GM18505 (cell line): ENCODE results near the gene CD93.

Experiments
- ATAC-seq: cut with Tn5 transposase; IDR thresholded peaks from one replicate; pipeline ENCODE4 v1.9.1; 2021; ENCODE audit not compliant: unreplicated experiment
- POLR2A ChIP-seq: IDR thresholded peaks from 4 replicates; pipeline ENCODE4 v1.6.1; 2011; ENCODE audit warnings: borderline replicate concordance; ENCODE audit not compliant: insufficient read depth, insufficient read length; ENCODE audit errors: extremely low read depth

Gene CD93

GRCh38 chr20:23086056-23086566 lies at the start of gene CD93:
CD93 (minus strand) TSS chr20:23086324; CDS start chr20:23086192, 132 bp downstream.
- TF ChIP-seq POLR2A, result no peak
- ATAC-seq, result no peak

GRCh38 chr20:23133560-23133998 lies 47.5 kb upstream of the CD93 start:
- no peak for ATAC-seq
- no peak for TF ChIP-seq POLR2A

- no peak for TF ChIP-seq POLR2A
- no peak for ATAC-seq
These were observed 46.9 kb upstream of the CD93 start for GRCh38 chr20:23132930-23133559.

- ATAC-seq, result no peak
- no peak for TF ChIP-seq POLR2A
These were observed 46.3 kb upstream of the CD93 start for GRCh38 chr20:23132293-23132929.

GRCh38 chr20:23131766-23132165 lies 45.6 kb upstream of the CD93 start:
- TF ChIP-seq POLR2A, result no peak
- ATAC-seq, result no peak

GRCh38 chr20:23130622-23131140 lies 44.6 kb upstream of the CD93 start:
- TF ChIP-seq POLR2A, result no peak
- ATAC-seq, result no peak

GRCh38 chr20:23129891-23130621 lies 43.9 kb upstream of the CD93 start:
- TF ChIP-seq POLR2A, result no peak

GRCh38 chr20:23129266-23129665 lies 43.1 kb upstream of the CD93 start:
- ATAC-seq, result no peak
- no peak for TF ChIP-seq POLR2A

More at GRCh38 chr20:23129891-23130621, 43.9 kb upstream of the CD93 start:
- no peak for ATAC-seq

- TF ChIP-seq POLR2A, result no peak
- no peak for ATAC-seq
These were observed 42.5 kb upstream of the CD93 start for GRCh38 chr20:23128461-23129125.

GRCh38 chr20:23127506-23128279 lies 41.6 kb upstream of the CD93 start:
- no peak for TF ChIP-seq POLR2A
- ATAC-seq, result no peak

- no peak for TF ChIP-seq POLR2A
- no peak for ATAC-seq
These were observed 40.3 kb upstream of the CD93 start for GRCh38 chr20:23126281-23127061.

- no peak for ATAC-seq
These were observed 39.6 kb upstream of the CD93 start for GRCh38 chr20:23125625-23126191.

GRCh38 chr20:23125159-23125558 lies 39.0 kb upstream of the CD93 start:
- no peak for ATAC-seq
- no peak for TF ChIP-seq POLR2A

More at GRCh38 chr20:23125625-23126191, 39.6 kb upstream of the CD93 start:
- no peak for TF ChIP-seq POLR2A
